HG02938 (cell line): Measurements from ENCODE around the gene ZNF609.
A peak's percentile ranks its signal among the peaks of the same experiment; 100 is the strongest.
"Not testable (repeated sequence)": the region's sequence is repeated elsewhere in the genome, so short reads cannot be mapped to it uniquely, and the experiment has no call there.

Source experiments
- ATAC-seq: cut with Tn5 transposase; IDR thresholded peaks from one replicate; pipeline ENCODE4 v1.9.1; 2021; ENCODE audit warnings: mild to moderate bottlenecking, moderate library complexity; ENCODE audit not compliant: unreplicated experiment

Gene ZNF609

GRCh38 chr15:64617727-64618126, 157.3 kb downstream of the ZNF609 start:
- ATAC-seq = no peak

GRCh38 chr15:64618138-64618537, 157.8 kb downstream of the ZNF609 start:
- ATAC-seq = no peak

GRCh38 chr15:64618540-64618939, 158.2 kb downstream of the ZNF609 start:
- no peak for ATAC-seq

GRCh38 chr15:64619880-64620839, 159.8 kb downstream of the ZNF609 start:
- no peak for ATAC-seq

- no peak for ATAC-seq
Measured at GRCh38 chr15:64621056-64621455, 160.7 kb downstream of the ZNF609 start.

- peak; percentile 68 for ATAC-seq
Measured at GRCh38 chr15:64622410-64623260, 162.3 kb downstream of the ZNF609 start.

GRCh38 chr15:64623347-64623996, 163.1 kb downstream of the ZNF609 start:
- no peak for ATAC-seq

GRCh38 chr15:64624242-64624641, 163.9 kb downstream of the ZNF609 start:
- ATAC-seq = no peak

GRCh38 chr15:64629063-64629462, 168.7 kb downstream of the ZNF609 start:
- no peak for ATAC-seq

GRCh38 chr15:64630396-64631107, 170.2 kb downstream of the ZNF609 start:
- no peak for ATAC-seq

- ATAC-seq = not testable (repeated sequence)
Measured at GRCh38 chr15:64632639-64633038, 172.3 kb downstream of the ZNF609 start.

GRCh38 chr15:64633332-64633731, 173.0 kb downstream of the ZNF609 start:
- ATAC-seq = no peak

GRCh38 chr15:64634027-64634426, 173.6 kb downstream of the ZNF609 start:
- peak; percentile 79 for ATAC-seq

GRCh38 chr15:64634576-64635498, 174.5 kb downstream of the ZNF609 start:
- ATAC-seq = peak; percentile 42

- no peak for ATAC-seq
Measured at GRCh38 chr15:64635499-64636495, 175.4 kb downstream of the ZNF609 start.

- no peak for ATAC-seq
Measured at GRCh38 chr15:64636556-64636955, 176.2 kb downstream of the ZNF609 start.

GRCh38 chr15:64637412-64637811, 177.0 kb downstream of the ZNF609 start:
- no peak for ATAC-seq

- ATAC-seq = not testable (repeated sequence)
Measured at GRCh38 chr15:64639744-64640143, 179.4 kb downstream of the ZNF609 start.
